GM12878 (cell line): ENCODE data around the gene TP73. TPM values are rescaled to one million over a fixed set of nuclear protein-coding genes. Genes with fewer than 3 reads are reported as not detected.

ENCODE experiments used
- ATAC-seq: fragments of 200-7000 bp; cut with Tn5 transposase; 3 replicates; pipeline ENCODE4 v1.9.1; 2020; ENCODE audit warnings: mild to moderate bottlenecking, moderate library complexity
- BruUV-seq: library from RNA; stranded (reverse); fragments of 400-500 nt; replicated peaks from 2 replicates; lab custom pipeline; 2021; lab: Mats Ljungman, UMichigan
- CTCF ChIA-PET: fragments of 300-600 bp; sonication (Branson Sonifier 250); formaldehyde crosslinking; extraction: SDS; loops from one replicate; lab custom pipeline; 2021; ENCODE audit warnings: inconsistent platforms; lab: Yijun Ruan, JAX
- POLR2A ChIA-PET: fragments of 350-600 bp; formaldehyde crosslinking; extraction: SDS; loops from one replicate; lab custom pipeline; 2021; ENCODE audit warnings: inconsistent platforms; lab: Charles Lee
- RAD21 ChIA-PET: fragments of 300-600 bp; sonication (Branson Sonifier 250); formaldehyde crosslinking; loops from one replicate; lab custom pipeline; 2023; ENCODE audit warnings: antibody characterized with exemption; ENCODE audit not compliant: unreplicated experiment; lab: Charles Lee
- SMC1A ChIA-PET: fragments of 300-600 bp; sonication (Branson Sonifier 250); formaldehyde crosslinking; loops from one replicate; lab custom pipeline; 2023; ENCODE audit not compliant: unreplicated experiment, uncharacterized antibody; lab: Charles Lee
- DNase-seq: peaks from one replicate; pipeline ENCODE4 v3.0.0-alpha.2; 2011; ENCODE audit warnings: low read depth, low spot score
- FAIRE-seq: peaks from 3 replicates; lab custom pipeline; 2011; peaks lifted over from hg19 to GRCh38; lab: Jason Lieb, UNC
- H2AFZ ChIP-seq: 2 replicates; pipeline ENCODE4 v1.6.0; 2011; ENCODE audit warnings: low read depth, low read length, control low read depth; ENCODE audit not compliant: control insufficient read depth
- H3K27ac ChIP-seq: 2 replicates; pipeline ENCODE4 v1.5.1; 2011; ENCODE audit warnings: control low read depth; ENCODE audit not compliant: control insufficient read depth, insufficient read depth
- H3K27me3 ChIP-seq, 2 experiments: replicated peaks in 1 of 2; 2 replicates each; pipeline versions ENCODE4 v1.6.0 to v1.6.1; 2011; ENCODE audit warnings: low read length in 1 of 2; ENCODE audit not compliant: control insufficient read depth in 2 of 2, insufficient read depth in 2 of 2
- H3K36me3 ChIP-seq, 2 experiments: 2 replicates each; pipeline ENCODE4 v1.5.1; 2011; ENCODE audit warnings: low read length in 1 of 2; ENCODE audit not compliant: control insufficient read depth in 2 of 2, insufficient read depth in 2 of 2
- H3K4me1 ChIP-seq: 2 replicates; pipeline ENCODE4 v1.6.1; 2011; ENCODE audit warnings: mild to moderate bottlenecking, low read length, moderate library complexity, mixed read lengths; ENCODE audit not compliant: control insufficient read depth, insufficient read depth
- H3K4me2 ChIP-seq: 2 replicates; pipeline ENCODE4 v1.6.0; 2011; ENCODE audit warnings: control low read depth; ENCODE audit not compliant: control insufficient read depth, insufficient read depth
- H3K4me3 ChIP-seq: fragments of 200-600 bp; sonication (generic); 2 replicates; pipeline ENCODE4 v1.5.1; 2016
- H3K79me2 ChIP-seq: 2 replicates; pipeline ENCODE4 v1.6.0; 2011; ENCODE audit warnings: low read length; ENCODE audit not compliant: control insufficient read depth, insufficient read depth
- H3K9ac ChIP-seq: 2 replicates; pipeline ENCODE4 v1.8.0; 2011; ENCODE audit warnings: low read length, control low read depth, mixed read lengths; ENCODE audit not compliant: control insufficient read depth, insufficient read depth
- H3K9me3 ChIP-seq: replicated peaks from 3 replicates; pipeline ENCODE4 v1.5.1; 2011; ENCODE audit warnings: mild to moderate bottlenecking, low read length; ENCODE audit not compliant: control insufficient read depth, insufficient read depth
- H4K20me1 ChIP-seq: 2 replicates; pipeline ENCODE4 v1.6.0; 2011; ENCODE audit not compliant: control insufficient read depth, insufficient read depth
- EZH2 ChIP-seq: IDR thresholded peaks from 2 replicates; pipeline ENCODE4 v1.6.1; 2012; ENCODE audit warnings: low read depth, mild to moderate bottlenecking, control low read depth, inconsistent platforms, low read length, borderline replicate concordance; ENCODE audit not compliant: control insufficient read depth
- IKZF1 ChIP-seq: fragments of 450-650 bp; conservative IDR thresholded peaks from 2 replicates; pipeline ENCODE4 v1.6.1; 2017; ENCODE audit warnings: antibody characterized with exemption, mild to moderate bottlenecking
- POLR2AphosphoS2 ChIP-seq: IDR thresholded peaks from 2 replicates; pipeline ENCODE4 v1.6.1; 2011; ENCODE audit warnings: low read depth, mild to moderate bottlenecking, low read length, improper control_type of control experiment, moderate library complexity
- POLR2AphosphoS5 ChIP-seq: IDR thresholded peaks from 2 replicates; pipeline ENCODE4 v1.6.1; 2011; ENCODE audit warnings: mild to moderate bottlenecking, low read length, inconsistent platforms
- RAD51 ChIP-seq: fragments of 450-650 bp; IDR thresholded peaks from 2 replicates; pipeline ENCODE4 v1.6.1; 2016; ENCODE audit warnings: moderate library complexity, mild to moderate bottlenecking, inconsistent platforms
- SMC3 ChIP-seq: IDR thresholded peaks from 2 replicates; pipeline ENCODE4 v1.6.1; 2011; ENCODE audit warnings: low read length, improper control_type of control experiment, borderline replicate concordance
- TBL1XR1 ChIP-seq: IDR thresholded peaks from 2 replicates; pipeline ENCODE4 v1.6.1; 2012; ENCODE audit warnings: low read depth, low read length, improper control_type of control experiment
- YY1 ChIP-seq: IDR thresholded peaks from 2 replicates; pipeline ENCODE4 v1.6.1; 2011; ENCODE audit warnings: low read depth, mild to moderate bottlenecking, low read length
- ZNF217 ChIP-seq: fragments of 450-650 bp; IDR thresholded peaks from 2 replicates; pipeline ENCODE4 v1.6.1; 2017; ENCODE audit warnings: antibody characterized with exemption, mild to moderate bottlenecking
- WGBS: methylation state at CpG from one replicate; pipeline ENCODE4 v1.1.6; 2016; ENCODE audit warnings: low lambda C conversion rate; ENCODE audit not compliant: insufficient replicate concordance, insufficient coverage; ENCODE audit errors: missing lambda C conversion rate; 5-methylcytosine and 5-hydroxymethylcytosine counted together
- in situ Hi-C: fragments of 300-500 bp; cut with MboI; formaldehyde crosslinking; loops from 9 replicates; pipeline ENCODE4 v1.14.3; 2018; ENCODE audit warnings: mixed read lengths
- intact Hi-C: fragments of 100-400 bp; cut with micrococcal nuclease; formaldehyde crosslinking; loops from one replicate; pipeline ENCODE4 v1.14.2; 2022; ENCODE audit not compliant: unreplicated experiment
- polyA plus RNA-seq, 11 experiments: library from polyadenylated mRNA; depleted of rRNA in 4 of 11; unstranded in 6 of 11; stranded (reverse) in 5 of 11; fragments of >200 nt; fragmentation: Nextera tagmentation in 4 of 11; fragmentation: Illumina TruSeq in 1 of 11; extraction: Ambion mirVana in 4 of 11; extraction: Trizol in 1 of 11; gene quantifications; 1 replicate in 1 of 11; 2 replicates in 10 of 11; pipeline versions ENCODE4 v1.2.1 to v1.2.3, GENCODE V29; 2011 to 2016; ENCODE audit warnings: inconsistent platforms in 2 of 11, missing spikeins in 2 of 11, low read depth in 1 of 11
- total RNA-seq, 4 experiments: library from RNA; depleted of rRNA in 3 of 4; stranded (reverse); fragments of >200 nt in 3 of 4; fragmentation: Illumina TruSeq in 1 of 4; extraction: Trizol in 1 of 4; gene quantifications; 2 replicates each; pipeline versions ENCODE4 v1.2.1 to v1.2.3, GENCODE V29; 2013 to 2021
- TF ChIP-seq, protein P1 (sequence below): fragments of 450-650 bp; IDR thresholded peaks from 2 replicates; pipeline ENCODE4 v1.6.1; 2018; ENCODE audit warnings: borderline replicate concordance, mild to moderate bottlenecking; ENCODE audit not compliant: partially characterized antibody
- TF ChIP-seq, protein P2 (sequence below): IDR thresholded peaks from 2 replicates; pipeline ENCODE4 v1.6.1; 2012; ENCODE audit warnings: mild to moderate bottlenecking, low read depth, low read length
- TF ChIP-seq, protein P3 (sequence below): IDR thresholded peaks from 2 replicates; pipeline ENCODE4 v1.6.1; 2011; ENCODE audit warnings: borderline replicate concordance, low read depth, mild to moderate bottlenecking, moderate library complexity, low read length; ENCODE audit not compliant: insufficient read depth, poor library complexity, severe bottlenecking

Gene TP73
- total and polyA plus RNA-seq, 10 of the 15 experiments (the other 5 are each of a cell fraction or from before 2014, with no cell fraction given): 0.08 to 54.2 (median 14.9) TPM

DNA sequence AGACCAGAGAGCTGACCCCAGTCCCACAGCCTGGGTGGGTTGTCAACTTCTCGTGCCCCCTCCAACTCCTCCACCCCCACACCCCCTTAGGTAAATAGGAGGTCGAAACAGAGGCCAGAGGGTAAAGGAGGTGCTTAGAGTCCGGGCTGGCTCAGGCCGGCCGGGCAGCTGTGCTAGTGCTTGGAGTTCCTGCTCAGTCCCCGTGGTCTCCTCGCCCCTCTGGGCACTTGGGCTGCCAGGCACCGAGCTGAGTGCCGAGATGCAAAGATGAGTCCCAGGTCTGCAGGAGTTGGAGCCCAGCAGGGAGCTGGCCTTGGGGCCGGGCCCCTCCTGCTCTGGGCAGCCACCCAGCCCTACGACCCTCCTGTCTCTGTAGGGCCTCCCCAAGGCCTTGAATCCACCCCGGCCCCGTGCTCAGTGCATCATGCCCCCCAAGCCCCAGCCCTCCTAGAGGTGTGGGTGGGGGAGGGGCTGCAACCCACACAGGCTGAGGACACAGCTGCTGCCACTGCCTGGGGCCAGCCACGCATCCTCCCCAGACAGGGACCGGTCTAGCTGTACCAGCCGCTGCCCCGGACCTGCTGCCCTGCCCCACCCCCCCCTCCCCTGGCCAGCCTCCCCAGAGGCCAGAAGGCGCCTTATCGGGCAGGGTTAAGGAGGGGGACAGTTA lies 122.1 kb downstream of the TP73 start:
- Histone ChIP-seq H3K9ac (no peak overlapping the region), H2AFZ (no peak overlapping the region), H3K27ac (no peak overlapping the region), H3K79me2 (no peaks in the 10 kb centered on the region), H3K27me3 (no peaks in the 10 kb centered on the region; a peak in 1 of 4 replicates), H4K20me1 (no peaks in the 10 kb centered on the region), H3K9me3 (no peaks in the 10 kb centered on the region), H3K4me2 (no peak overlapping the region), H3K36me3 (peaks cover 0 to 5% of the 10 kb centered on the region in 2 experiments; a peak in 2 of 4 replicates), H3K4me3 (no peak overlapping the region), H3K4me1 (peaks cover 15% of the 10 kb centered on the region)
- ChIA-PET SMC1A (interaction anchor here (0.9 kb wide), 1 partner anchor 75 kb away, joined by 3 read pairs; no protein-coding TSS in a partner anchor), POLR2A (no interaction called here), CTCF (interaction anchor here (0.7 kb wide), 1 partner anchor 28 kb away, joined by 4 read pairs; no protein-coding TSS in a partner anchor), RAD21 (no interaction called here)
- BruUV-seq: no TSS peak
- intact Hi-C loops: no loop called here
- in situ Hi-C loops: no loop called here
- FAIRE-seq: no peak
- ATAC-seq: no peak
- WGBS: 62% methylated on average over 16 of the region's 19 CpGs
- DNase-seq: no peak
- TF ChIP-seq EZH2 (no peak), ZNF217 (no peak), TBL1XR1 (no peak), POLR2AphosphoS5 (no peak), RAD51 (no peak), YY1 (no peak), SMC3 (no peak), IKZF1 (no peak), POLR2AphosphoS2 (no peak)
- TF ChIP-seq, protein P1, sequence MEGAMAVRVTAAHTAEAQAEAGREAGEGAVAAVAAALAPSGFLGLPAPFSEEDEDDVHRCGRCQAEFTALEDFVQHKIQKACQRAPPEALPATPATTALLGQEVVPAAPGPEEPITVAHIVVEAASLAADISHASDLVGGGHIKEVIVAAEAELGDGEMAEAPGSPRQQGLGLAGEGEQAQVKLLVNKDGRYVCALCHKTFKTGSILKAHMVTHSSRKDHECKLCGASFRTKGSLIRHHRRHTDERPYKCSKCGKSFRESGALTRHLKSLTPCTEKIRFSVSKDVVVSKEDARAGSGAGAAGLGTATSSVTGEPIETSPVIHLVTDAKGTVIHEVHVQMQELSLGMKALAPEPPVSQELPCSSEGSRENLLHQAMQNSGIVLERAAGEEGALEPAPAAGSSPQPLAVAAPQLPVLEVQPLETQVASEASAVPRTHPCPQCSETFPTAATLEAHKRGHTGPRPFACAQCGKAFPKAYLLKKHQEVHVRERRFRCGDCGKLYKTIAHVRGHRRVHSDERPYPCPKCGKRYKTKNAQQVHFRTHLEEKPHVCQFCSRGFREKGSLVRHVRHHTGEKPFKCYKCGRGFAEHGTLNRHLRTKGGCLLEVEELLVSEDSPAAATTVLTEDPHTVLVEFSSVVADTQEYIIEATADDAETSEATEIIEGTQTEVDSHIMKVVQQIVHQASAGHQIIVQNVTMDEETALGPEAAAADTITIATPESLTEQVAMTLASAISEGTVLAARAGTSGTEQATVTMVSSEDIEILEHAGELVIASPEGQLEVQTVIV: no peak
- TF ChIP-seq, protein P2, sequence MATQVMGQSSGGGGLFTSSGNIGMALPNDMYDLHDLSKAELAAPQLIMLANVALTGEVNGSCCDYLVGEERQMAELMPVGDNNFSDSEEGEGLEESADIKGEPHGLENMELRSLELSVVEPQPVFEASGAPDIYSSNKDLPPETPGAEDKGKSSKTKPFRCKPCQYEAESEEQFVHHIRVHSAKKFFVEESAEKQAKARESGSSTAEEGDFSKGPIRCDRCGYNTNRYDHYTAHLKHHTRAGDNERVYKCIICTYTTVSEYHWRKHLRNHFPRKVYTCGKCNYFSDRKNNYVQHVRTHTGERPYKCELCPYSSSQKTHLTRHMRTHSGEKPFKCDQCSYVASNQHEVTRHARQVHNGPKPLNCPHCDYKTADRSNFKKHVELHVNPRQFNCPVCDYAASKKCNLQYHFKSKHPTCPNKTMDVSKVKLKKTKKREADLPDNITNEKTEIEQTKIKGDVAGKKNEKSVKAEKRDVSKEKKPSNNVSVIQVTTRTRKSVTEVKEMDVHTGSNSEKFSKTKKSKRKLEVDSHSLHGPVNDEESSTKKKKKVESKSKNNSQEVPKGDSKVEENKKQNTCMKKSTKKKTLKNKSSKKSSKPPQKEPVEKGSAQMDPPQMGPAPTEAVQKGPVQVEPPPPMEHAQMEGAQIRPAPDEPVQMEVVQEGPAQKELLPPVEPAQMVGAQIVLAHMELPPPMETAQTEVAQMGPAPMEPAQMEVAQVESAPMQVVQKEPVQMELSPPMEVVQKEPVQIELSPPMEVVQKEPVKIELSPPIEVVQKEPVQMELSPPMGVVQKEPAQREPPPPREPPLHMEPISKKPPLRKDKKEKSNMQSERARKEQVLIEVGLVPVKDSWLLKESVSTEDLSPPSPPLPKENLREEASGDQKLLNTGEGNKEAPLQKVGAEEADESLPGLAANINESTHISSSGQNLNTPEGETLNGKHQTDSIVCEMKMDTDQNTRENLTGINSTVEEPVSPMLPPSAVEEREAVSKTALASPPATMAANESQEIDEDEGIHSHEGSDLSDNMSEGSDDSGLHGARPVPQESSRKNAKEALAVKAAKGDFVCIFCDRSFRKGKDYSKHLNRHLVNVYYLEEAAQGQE: no peak
- TF ChIP-seq, protein P3, sequence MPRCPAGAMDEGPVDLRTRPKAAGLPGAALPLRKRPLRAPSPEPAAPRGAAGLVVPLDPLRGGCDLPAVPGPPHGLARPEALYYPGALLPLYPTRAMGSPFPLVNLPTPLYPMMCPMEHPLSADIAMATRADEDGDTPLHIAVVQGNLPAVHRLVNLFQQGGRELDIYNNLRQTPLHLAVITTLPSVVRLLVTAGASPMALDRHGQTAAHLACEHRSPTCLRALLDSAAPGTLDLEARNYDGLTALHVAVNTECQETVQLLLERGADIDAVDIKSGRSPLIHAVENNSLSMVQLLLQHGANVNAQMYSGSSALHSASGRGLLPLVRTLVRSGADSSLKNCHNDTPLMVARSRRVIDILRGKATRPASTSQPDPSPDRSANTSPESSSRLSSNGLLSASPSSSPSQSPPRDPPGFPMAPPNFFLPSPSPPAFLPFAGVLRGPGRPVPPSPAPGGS: no peak
